Keratinocyte (primary cell): ENCODE results near the gene IGHMBP2. TPM values are rescaled to one million over a fixed set of nuclear protein-coding genes. Genes with fewer than 3 reads are reported as not detected.

ENCODE experiments used
- DNase-seq: peaks from one replicate; pipeline ENCODE4 v3.0.0-alpha.2; 2011; ENCODE audit warnings: low read depth, missing footprints, low spot score
- FAIRE-seq: peaks from 2 replicates; lab custom pipeline; 2011; peaks lifted over from hg19 to GRCh38; lab: Jason Lieb, UNC
- H2AFZ ChIP-seq: 2 replicates; pipeline ENCODE4 v1.6.0; 2012; ENCODE audit warnings: low read length, control low read depth, inconsistent platforms; ENCODE audit not compliant: control insufficient read depth
- H3K27ac ChIP-seq: 2 replicates; pipeline ENCODE4 v1.5.1; 2011; ENCODE audit warnings: low read length; ENCODE audit not compliant: control insufficient read depth, insufficient read depth
- H3K27me3 ChIP-seq: 3 replicates; pipeline ENCODE4 v1.6.0; 2011; ENCODE audit warnings: low read length; ENCODE audit not compliant: control insufficient read depth, insufficient read depth; ENCODE audit errors: extremely low read depth
- H3K36me3 ChIP-seq, 2 experiments: 2 replicates in 1 of 2; 3 replicates in 1 of 2; pipeline ENCODE4 v1.5.1; 2011; ENCODE audit warnings: low read length in 2 of 2, mild to moderate bottlenecking in 1 of 2; ENCODE audit not compliant: control insufficient read depth in 2 of 2, insufficient read depth in 2 of 2; ENCODE audit errors: extremely low read depth in 1 of 2
- H3K4me1 ChIP-seq: 3 replicates; pipeline ENCODE4 v1.5.1; 2011; ENCODE audit warnings: low read length; ENCODE audit not compliant: control insufficient read depth, insufficient read depth; ENCODE audit errors: extremely low read depth
- H3K4me2 ChIP-seq: 3 replicates; pipeline ENCODE4 v1.6.0; 2011; ENCODE audit warnings: low read depth, low read length; ENCODE audit not compliant: control insufficient read depth, insufficient read depth; ENCODE audit errors: extremely low read depth
- H3K4me3 ChIP-seq, 3 experiments: fragments of 200-600 bp in 1 of 3; sonication (generic) in 1 of 3; 2 replicates in 2 of 3; 3 replicates in 1 of 3; pipeline ENCODE4 v1.5.1; 2011 to 2016; ENCODE audit warnings: low read length in 3 of 3, mild to moderate bottlenecking in 3 of 3, control low read depth in 2 of 3, inconsistent platforms in 1 of 3, low read depth in 1 of 3, mixed read lengths in 1 of 3, mixed run types in 1 of 3, moderate library complexity in 1 of 3; ENCODE audit not compliant: control insufficient read depth in 2 of 3, insufficient read depth in 2 of 3; ENCODE audit errors: extremely low read depth in 1 of 3
- H3K79me2 ChIP-seq: 2 replicates; pipeline ENCODE4 v1.6.0; 2012; ENCODE audit warnings: low read length; ENCODE audit not compliant: control insufficient read depth, insufficient read depth
- H3K9ac ChIP-seq: 3 replicates; pipeline ENCODE4 v1.6.0; 2011; ENCODE audit warnings: low read length; ENCODE audit not compliant: control insufficient read depth, insufficient read depth; ENCODE audit errors: extremely low read depth
- H3K9me1 ChIP-seq: 3 replicates; pipeline ENCODE4 v1.6.0; 2011; ENCODE audit warnings: low read length; ENCODE audit not compliant: control insufficient read depth, insufficient read depth; ENCODE audit errors: extremely low read depth
- H3K9me3 ChIP-seq: 2 replicates; pipeline ENCODE4 v1.5.1; 2012; ENCODE audit warnings: low read depth, low read length; ENCODE audit not compliant: control insufficient read depth
- H4K20me1 ChIP-seq: 3 replicates; pipeline ENCODE4 v1.6.0; 2011; ENCODE audit warnings: low read length; ENCODE audit not compliant: control insufficient read depth, insufficient read depth; ENCODE audit errors: extremely low read depth
- CTCF ChIP-seq, 3 experiments: IDR thresholded peaks in 1 of 3; conservative IDR thresholded peaks in 1 of 3; optimal IDR thresholded peaks in 1 of 3; 2 replicates in 2 of 3; 3 replicates in 1 of 3; pipeline versions ENCODE3 to v1.5.1; 2011; ENCODE audit warnings: low read length in 3 of 3, mild to moderate bottlenecking in 3 of 3, moderate library complexity in 2 of 3, control low read depth in 1 of 3, inconsistent platforms in 1 of 3; ENCODE audit not compliant: insufficient read depth in 2 of 3; ENCODE audit errors: extremely low read depth in 1 of 3
- EZH2 ChIP-seq: IDR thresholded peaks from one replicate; pipeline ENCODE4 v1.6.1; 2012; ENCODE audit warnings: inconsistent platforms, mild to moderate bottlenecking, low read length, moderate library complexity
- dilution Hi-C: fragments of 300-500 bp; cut with MboI; formaldehyde crosslinking; loops from one replicate; pipeline ENCODE4 v1.7.0; 2020; ENCODE audit warnings: low sequenced_read_pairs; ENCODE audit not compliant: extremely low pct_ligation_motif_present
- polyA plus RNA-seq, 5 experiments: library from polyadenylated mRNA; depleted of rRNA in 3 of 5; stranded (reverse) in 3 of 5; stranded (forward) in 1 of 5; unstranded in 1 of 5; fragments of >200 nt; gene quantifications; 1 replicate in 1 of 5; 2 replicates in 3 of 5; 3 replicates in 1 of 5; pipeline versions ENCODE4 v1.2.1 to v1.2.3, GENCODE V29; 2011 to 2012; ENCODE audit warnings: missing spikeins in 2 of 5, low read depth in 1 of 5, low replicate concordance in 1 of 5

Gene IGHMBP2
- polyA plus RNA-seq, 1 donor (not counting 4 experiments of a cell fraction or from before 2014, with no cell fraction given): 10.0 TPM

- DNase-seq (no peak), FAIRE-seq (no peak)
- no peak overlapping the region for H2AFZ ChIP-seq
- H3K79me2 ChIP-seq: no peaks in the 10 kb centered on the region
- no peak overlapping the region for H3K9ac ChIP-seq
- H3K4me2 ChIP-seq: no peak overlapping the region
- H3K27me3 ChIP-seq: no peaks in the 10 kb centered on the region
- H3K27ac ChIP-seq: no peak overlapping the region
- H3K36me3 ChIP-seq: no peaks in the 10 kb centered on the region
- no peaks in the 10 kb centered on the region for H3K9me1 ChIP-seq
- TF ChIP-seq EZH2 (no peak), CTCF (optimal IDR thresholded peaks at IDR 0.05 in 1 of 3, IDR thresholded peaks at IDR 0.05 in 1 of 3, conservative IDR thresholded peaks at IDR 0.05 in 1 of 3; ENCODE audit: extremely low read depth in 1 of 3, insufficient read depth in 2 of 3, low read length in 3 of 3) (no peak)
- peaks cover 1% of the 10 kb centered on the region for H3K4me1 ChIP-seq
- dilution Hi-C loops: no loop called here
- no peaks in the 10 kb centered on the region for H4K20me1 ChIP-seq
- H3K4me3 ChIP-seq: no peak overlapping the region
- peaks cover 3% of the 10 kb centered on the region for H3K9me3 ChIP-seq
Observed at GRCh38 chr11:68960294-68961071, 56.8 kb downstream of the IGHMBP2 start.

- no peak overlapping the region for H3K4me3 ChIP-seq
- H3K36me3 ChIP-seq: no peaks in the 10 kb centered on the region
- H3K4me2 ChIP-seq: no peak overlapping the region
- H3K9ac ChIP-seq: no peak overlapping the region
- no peaks in the 10 kb centered on the region for H4K20me1 ChIP-seq
- H3K4me1 ChIP-seq: no peaks in the 10 kb centered on the region
- H2AFZ ChIP-seq: no peak overlapping the region
- dilution Hi-C loops: no loop called here
- H3K9me3 ChIP-seq: peaks cover 3% of the 10 kb centered on the region
- FAIRE-seq (no peak), DNase-seq (no peak)
- no peaks in the 10 kb centered on the region for H3K79me2 ChIP-seq
- TF ChIP-seq EZH2 (no peak), CTCF (optimal IDR thresholded peaks at IDR 0.05 in 1 of 3, IDR thresholded peaks at IDR 0.05 in 1 of 3, conservative IDR thresholded peaks at IDR 0.05 in 1 of 3; ENCODE audit: extremely low read depth in 1 of 3, insufficient read depth in 2 of 3, low read length in 3 of 3) (no peak)
- H3K9me1 ChIP-seq: no peaks in the 10 kb centered on the region
- H3K27me3 ChIP-seq: peaks cover 5% of the 10 kb centered on the region
- no peak overlapping the region for H3K27ac ChIP-seq
Observed at GRCh38 chr11:68961245-68961644, 57.6 kb downstream of the IGHMBP2 start.
